GM03348 (cell line): ENCODE measurements around the gene MAML3.
A peak's percentile ranks its signal among the peaks of the same experiment; 100 is the strongest.
"Not testable (repeated sequence)": the region's sequence is repeated elsewhere in the genome, so short reads cannot be mapped to it uniquely, and the experiment has no call there.

Source experiments
- DNase-seq: peaks from one replicate; pipeline ENCODE4 v3.0.0; 2012; ENCODE audit warnings: low spot score

The MAML3 gene

GRCh38 chr4:139961344-139961946 lies 192.5 kb downstream of the MAML3 start:
- no peak for DNase-seq

- no peak for DNase-seq
Observed at GRCh38 chr4:139959396-139959795, 194.6 kb downstream of the MAML3 start.

GRCh38 chr4:139958739-139959098 lies 195.3 kb downstream of the MAML3 start:
- no peak for DNase-seq

GRCh38 chr4:139957986-139958738 lies 195.8 kb downstream of the MAML3 start:
- no peak for DNase-seq

GRCh38 chr4:139957065-139957464 lies 196.9 kb downstream of the MAML3 start:
- DNase-seq: no peak

- DNase-seq: no peak
Observed at GRCh38 chr4:139956507-139957017, 197.4 kb downstream of the MAML3 start.

GRCh38 chr4:139955600-139955999 lies 198.4 kb downstream of the MAML3 start:
- no peak for DNase-seq

- DNase-seq: no peak
Observed at GRCh38 chr4:139954512-139954911, 199.5 kb downstream of the MAML3 start.

- peak; percentile 16 for DNase-seq
Observed at GRCh38 chr4:139951021-139951420, 203.0 kb downstream of the MAML3 start.

- DNase-seq: peak; percentile 42
Observed at GRCh38 chr4:139950568-139950967, 203.4 kb downstream of the MAML3 start.

GRCh38 chr4:139944916-139945315 lies 209.1 kb downstream of the MAML3 start:
- DNase-seq: not testable (repeated sequence)

- no peak for DNase-seq
Observed at GRCh38 chr4:139943277-139943676, 210.7 kb downstream of the MAML3 start.

- no peak for DNase-seq
Observed at GRCh38 chr4:139942241-139942640, 211.7 kb downstream of the MAML3 start.

- DNase-seq: peak; percentile 20
Observed at GRCh38 chr4:139940600-139940999, 213.4 kb downstream of the MAML3 start.

- no peak for DNase-seq
Observed at GRCh38 chr4:139938414-139938813, 215.6 kb downstream of the MAML3 start.

GRCh38 chr4:139935911-139936310 lies 218.1 kb downstream of the MAML3 start:
- no peak for DNase-seq

GRCh38 chr4:139934708-139935195 lies 219.2 kb downstream of the MAML3 start:
- no peak for DNase-seq

GRCh38 chr4:139934057-139934707 lies 219.8 kb downstream of the MAML3 start:
- peak; percentile 43 for DNase-seq

GRCh38 chr4:139933541-139933940 lies 220.4 kb downstream of the MAML3 start:
- no peak for DNase-seq

GRCh38 chr4:139933104-139933503 lies 220.9 kb downstream of the MAML3 start:
- DNase-seq: no peak

- no peak for DNase-seq
Observed at GRCh38 chr4:139924782-139925181, 229.2 kb downstream of the MAML3 start.

- peak; percentile 33 for DNase-seq
Observed at GRCh38 chr4:139922406-139923024, 231.5 kb downstream of the MAML3 start.
